Nephron progenitor cell (in vitro differentiated cells): Measurements from ENCODE around the gene THSD4.

Experiments used
- DNase-seq: peaks from one replicate; pipeline ENCODE4 v3.0.0; 2021
- H3K27ac Mint-ChIP-seq: 2 replicates; pipeline ENCODE4 v1.8.0; 2021; ENCODE audit warnings: mild to moderate bottlenecking, moderate library complexity, mixed read lengths
- H3K27me3 Mint-ChIP-seq: 2 replicates; pipeline ENCODE4 v1.8.0; 2021; ENCODE audit warnings: mild to moderate bottlenecking, low read depth, mixed read lengths; ENCODE audit not compliant: poor library complexity
- H3K36me3 Mint-ChIP-seq: 2 replicates; pipeline ENCODE4 v1.8.0; 2021; ENCODE audit warnings: low read depth, mixed read lengths
- H3K4me1 Mint-ChIP-seq: 2 replicates; pipeline ENCODE4 v1.8.0; 2021; ENCODE audit warnings: mixed read lengths
- H3K4me3 Mint-ChIP-seq: 2 replicates; pipeline ENCODE4 v1.8.0; 2021; ENCODE audit warnings: mild to moderate bottlenecking, moderate library complexity, mixed read lengths
- H3K9me3 Mint-ChIP-seq: 2 replicates; pipeline ENCODE4 v1.8.0; 2021; ENCODE audit warnings: mild to moderate bottlenecking, moderate library complexity, mixed read lengths
- CTCF ChIP-seq: fragments of 200-600 bp; sonication (generic); IDR thresholded peaks from 2 replicates; pipeline ENCODE4 v1.5.0; 2021; ENCODE audit warnings: antibody characterized with exemption

The THSD4 gene

GRCh38 chr15:71430782-71431181 lies 315.5 kb downstream of the THSD4 start:
- DNase-seq: no peak
- no peak for TF ChIP-seq CTCF
- H3K36me3 Mint-ChIP-seq: no peaks in the 10 kb centered on the region
- peaks cover 18% of the 10 kb centered on the region for H3K4me1 Mint-ChIP-seq
- H3K4me3 Mint-ChIP-seq: no peak overlapping the region
- H3K27me3 Mint-ChIP-seq: no peaks in the 10 kb centered on the region
- H3K9me3 Mint-ChIP-seq: peaks cover 2% of the 10 kb centered on the region
- no peak overlapping the region for H3K27ac Mint-ChIP-seq

- H3K27me3 Mint-ChIP-seq: peaks cover 4% of the 10 kb centered on the region
- no peak for TF ChIP-seq CTCF
- no peak overlapping the region for H3K4me3 Mint-ChIP-seq
- H3K4me1 Mint-ChIP-seq: peaks cover 20% of the 10 kb centered on the region
- peaks cover 10% of the 10 kb centered on the region for H3K9me3 Mint-ChIP-seq
- H3K36me3 Mint-ChIP-seq: peaks cover 9% of the 10 kb centered on the region
- no peak for DNase-seq
- H3K27ac Mint-ChIP-seq: no peak overlapping the region
Observed at GRCh38 chr15:71431343-71432336, 316.4 kb downstream of the THSD4 start.

- H3K4me3 Mint-ChIP-seq: no peak overlapping the region
- no peak for DNase-seq
- H3K27me3 Mint-ChIP-seq: peaks cover 4% of the 10 kb centered on the region
- no peak for TF ChIP-seq CTCF
- peaks cover 20% of the 10 kb centered on the region for H3K4me1 Mint-ChIP-seq
- H3K9me3 Mint-ChIP-seq: peaks cover 18% of the 10 kb centered on the region
- H3K36me3 Mint-ChIP-seq: peaks cover 14% of the 10 kb centered on the region
- no peak overlapping the region for H3K27ac Mint-ChIP-seq
Observed at GRCh38 chr15:71433402-71433801, 318.1 kb downstream of the THSD4 start.

- peaks cover 4% of the 10 kb centered on the region for H3K27me3 Mint-ChIP-seq
- H3K27ac Mint-ChIP-seq: peak overlapping the region; percentile 46
Observed at GRCh38 chr15:71434774-71435173, 319.5 kb downstream of the THSD4 start.

DNA sequence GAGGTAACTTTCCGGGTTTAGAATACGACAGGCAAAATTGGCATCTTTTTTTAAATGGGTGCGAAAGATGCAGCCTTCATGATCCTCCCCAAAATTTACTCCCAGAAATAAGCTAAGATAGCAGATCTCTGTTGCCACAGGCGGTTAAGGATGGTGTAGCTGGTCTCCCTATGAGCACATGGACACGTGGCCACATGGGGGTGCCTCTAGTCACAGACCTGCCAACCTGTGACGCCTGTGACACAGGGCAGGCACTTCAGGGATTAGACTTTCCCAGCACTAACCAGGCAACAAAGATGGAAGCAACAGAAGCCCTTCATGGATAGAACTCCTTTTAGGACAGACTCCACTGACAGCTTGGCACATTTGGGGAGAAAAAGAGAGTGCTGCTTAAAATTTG lies 320.3 kb downstream of the THSD4 start:
- H3K4me3 Mint-ChIP-seq: no peak overlapping the region
- H3K27ac Mint-ChIP-seq: no peak overlapping the region
- no peak for TF ChIP-seq CTCF
- DNase-seq: no peak
- peaks cover 4% of the 10 kb centered on the region for H3K27me3 Mint-ChIP-seq
- peaks cover 14% of the 10 kb centered on the region for H3K36me3 Mint-ChIP-seq
- H3K9me3 Mint-ChIP-seq: peaks cover 18% of the 10 kb centered on the region
- H3K4me1 Mint-ChIP-seq: peaks cover 20% of the 10 kb centered on the region

More at GRCh38 chr15:71434774-71435173, 319.5 kb downstream of the THSD4 start:
- peaks cover 18% of the 10 kb centered on the region for H3K9me3 Mint-ChIP-seq
- peaks cover 14% of the 10 kb centered on the region for H3K36me3 Mint-ChIP-seq
- H3K4me1 Mint-ChIP-seq: peaks cover 20% of the 10 kb centered on the region
- no peak for DNase-seq
- TF ChIP-seq CTCF: no peak
- no peak overlapping the region for H3K4me3 Mint-ChIP-seq

DNA sequence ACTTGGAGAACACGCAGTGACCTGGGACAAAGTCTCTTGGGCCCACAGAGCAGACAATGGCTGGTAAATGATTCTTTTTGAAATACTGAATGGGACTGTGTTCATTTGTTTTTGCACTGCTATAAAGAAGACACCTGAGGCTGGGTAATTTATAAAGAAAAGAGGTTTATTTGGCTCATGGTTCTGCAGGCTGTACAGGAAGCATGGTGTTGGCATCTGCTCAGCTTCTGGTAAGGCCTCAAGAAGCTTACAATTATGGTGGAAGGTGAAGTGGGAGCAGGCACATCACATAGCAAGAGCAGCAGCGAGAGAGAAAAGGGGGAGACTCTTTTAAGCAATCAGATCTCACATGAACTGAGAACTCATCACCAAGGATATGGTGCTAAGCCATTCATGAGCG lies 321.6 kb downstream of the THSD4 start:
- TF ChIP-seq CTCF: no peak
- Mint-ChIP-seq H3K4me3 (no peak overlapping the region), H3K36me3 (peaks cover 14% of the 10 kb centered on the region)

More for the DNA sequence above, 321.6 kb downstream of the THSD4 start:
- peaks cover 20% of the 10 kb centered on the region for H3K4me1 Mint-ChIP-seq
- H3K9me3 Mint-ChIP-seq: peaks cover 18% of the 10 kb centered on the region
- DNase-seq: no peak
- no peak overlapping the region for H3K27ac Mint-ChIP-seq
- peaks cover 7% of the 10 kb centered on the region for H3K27me3 Mint-ChIP-seq
